Calu3 (cell line): ENCODE data around the gene SLC26A8. TPM values are rescaled to one million over a fixed set of nuclear protein-coding genes. Genes with fewer than 3 reads are reported as not detected.

ENCODE experiments used
- BruUV-seq: library from RNA; stranded (reverse); fragments of 400-500 nt; replicated peaks from 2 replicates; lab custom pipeline; 2021; lab: Mats Ljungman, UMichigan
- CTCF ChIA-PET: fragments of 300-600 bp; sonication (Branson Sonifier 250); formaldehyde crosslinking; loops from one replicate; lab custom pipeline; 2022; ENCODE audit warnings: antibody characterized with exemption; lab: Charles Lee
- DNase-seq: peaks from one replicate; pipeline ENCODE4 v3.0.0; 2022
- H3K27ac Mint-ChIP-seq: one replicate; pipeline ENCODE4 v1.8.0; 2022; ENCODE audit warnings: mixed read lengths; ENCODE audit not compliant: unreplicated experiment
- H3K27me3 Mint-ChIP-seq: one replicate; pipeline ENCODE4 v1.8.0; 2022; ENCODE audit warnings: mixed read lengths; ENCODE audit not compliant: unreplicated experiment
- H3K36me3 Mint-ChIP-seq: one replicate; pipeline ENCODE4 v1.8.0; 2022; ENCODE audit warnings: mild to moderate bottlenecking, moderate library complexity, mixed read lengths; ENCODE audit not compliant: insufficient read depth, unreplicated experiment
- H3K4me1 Mint-ChIP-seq: one replicate; pipeline ENCODE4 v1.8.0; 2022; ENCODE audit warnings: mild to moderate bottlenecking, low read depth, mixed read lengths; ENCODE audit not compliant: unreplicated experiment
- H3K4me3 Mint-ChIP-seq: one replicate; pipeline ENCODE4 v1.8.0; 2022; ENCODE audit warnings: mild to moderate bottlenecking, low read depth, moderate library complexity, mixed read lengths; ENCODE audit not compliant: unreplicated experiment
- H3K9me3 Mint-ChIP-seq: one replicate; pipeline ENCODE4 v1.8.0; 2022; ENCODE audit warnings: low read depth, mixed read lengths; ENCODE audit not compliant: unreplicated experiment
- intact Hi-C: fragments of 100-400 bp; cut with micrococcal nuclease; formaldehyde crosslinking; loops from one replicate; pipeline ENCODE4 v1.10.0; 2022; ENCODE audit not compliant: unreplicated experiment
- total RNA-seq: library from RNA; stranded (reverse); gene quantifications from 2 replicates; pipeline ENCODE4 v1.2.3, GENCODE V29; 2022
- TF ChIP-seq, protein P1 (sequence below): fragments of 200-600 bp; IDR thresholded peaks from one replicate; pipeline ENCODE4 v1.8.0; 2022; ENCODE audit warnings: antibody characterized with exemption; ENCODE audit not compliant: unreplicated experiment

Gene SLC26A8
- total RNA-seq, 1 experiment from 2014 or later = not detected

GRCh38 chr6:36032261-36032660, 7.8 kb upstream of the SLC26A8 start:
- Mint-ChIP-seq H3K4me3 (no peak overlapping the region), H3K27ac (no peak overlapping the region), H3K9me3 (no peaks in the 10 kb centered on the region), H3K36me3 (peaks cover 30% of the 10 kb centered on the region), H3K27me3 (no peaks in the 10 kb centered on the region), H3K4me1 (peaks cover 22% of the 10 kb centered on the region)
- intact Hi-C loops = no loop called here
- DNase-seq = no peak
- BruUV-seq = no TSS peak
- TF ChIP-seq, protein P1, sequence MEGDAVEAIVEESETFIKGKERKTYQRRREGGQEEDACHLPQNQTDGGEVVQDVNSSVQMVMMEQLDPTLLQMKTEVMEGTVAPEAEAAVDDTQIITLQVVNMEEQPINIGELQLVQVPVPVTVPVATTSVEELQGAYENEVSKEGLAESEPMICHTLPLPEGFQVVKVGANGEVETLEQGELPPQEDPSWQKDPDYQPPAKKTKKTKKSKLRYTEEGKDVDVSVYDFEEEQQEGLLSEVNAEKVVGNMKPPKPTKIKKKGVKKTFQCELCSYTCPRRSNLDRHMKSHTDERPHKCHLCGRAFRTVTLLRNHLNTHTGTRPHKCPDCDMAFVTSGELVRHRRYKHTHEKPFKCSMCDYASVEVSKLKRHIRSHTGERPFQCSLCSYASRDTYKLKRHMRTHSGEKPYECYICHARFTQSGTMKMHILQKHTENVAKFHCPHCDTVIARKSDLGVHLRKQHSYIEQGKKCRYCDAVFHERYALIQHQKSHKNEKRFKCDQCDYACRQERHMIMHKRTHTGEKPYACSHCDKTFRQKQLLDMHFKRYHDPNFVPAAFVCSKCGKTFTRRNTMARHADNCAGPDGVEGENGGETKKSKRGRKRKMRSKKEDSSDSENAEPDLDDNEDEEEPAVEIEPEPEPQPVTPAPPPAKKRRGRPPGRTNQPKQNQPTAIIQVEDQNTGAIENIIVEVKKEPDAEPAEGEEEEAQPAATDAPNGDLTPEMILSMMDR = no peak
- CTCF ChIA-PET = interaction anchor here (0.7 kb wide), 1 partner anchor 104 kb away, joined by 3 read pairs; no protein-coding TSS in a partner anchor

- no TSS peak for BruUV-seq
- Mint-ChIP-seq H3K36me3 (peaks cover 34% of the 10 kb centered on the region), H3K9me3 (no peaks in the 10 kb centered on the region), H3K27ac (peak overlapping the region; percentile 78), H3K4me3 (peak overlapping the region; percentile 83), H3K27me3 (no peaks in the 10 kb centered on the region), H3K4me1 (peaks cover 17% of the 10 kb centered on the region)
- TF ChIP-seq, protein P1 = no peak
- CTCF ChIA-PET = interaction anchor here (1.0 to 5.4 kb wide), 6 partner anchors 9 to 273 kb away, joined by 3 to 33 read pairs (median 6); no protein-coding TSS in a partner anchor
- intact Hi-C loops = loop anchor here (5.0 kb wide), 3 partner anchors 38 to 168 kb away; partner anchors contain the start of genes BRPF3 and SRPK1
- no peak for DNase-seq
Measured at GRCh38 chr6:36029464-36029863, 5.0 kb upstream of the SLC26A8 start.

DNA sequence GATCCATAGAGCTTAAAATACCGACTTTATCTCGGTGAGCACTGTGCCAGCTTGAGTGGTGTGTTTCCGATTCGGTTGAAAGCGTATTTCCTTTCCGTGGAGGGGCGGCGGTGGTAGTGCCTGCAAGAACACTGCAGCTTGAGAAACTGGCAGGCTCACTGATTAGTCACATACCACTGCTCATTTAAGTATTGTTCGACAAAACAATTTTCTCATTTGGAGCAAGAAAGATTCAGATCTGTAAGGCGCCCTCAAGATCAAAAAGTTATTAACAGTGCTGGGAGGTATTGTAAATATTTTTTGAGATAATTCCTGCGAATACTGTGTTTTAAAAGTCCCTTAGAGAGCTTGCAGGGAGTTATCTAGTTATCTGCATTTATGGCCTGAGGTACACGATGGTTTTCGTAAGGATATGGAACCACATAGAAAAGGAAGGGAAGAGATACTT, 4.5 kb upstream of the SLC26A8 start:
- peak overlapping the region; percentile 83 for H3K4me3 Mint-ChIP-seq
- TF ChIP-seq, protein P1 = no peak
- peaks cover 17% of the 10 kb centered on the region for H3K4me1 Mint-ChIP-seq
- H3K9me3 Mint-ChIP-seq = no peaks in the 10 kb centered on the region
- peak overlapping the region; percentile 78 for H3K27ac Mint-ChIP-seq
- intact Hi-C loops = loop anchor here (5.0 kb wide), 3 partner anchors 38 to 168 kb away; partner anchors contain the start of genes BRPF3 and SRPK1
- H3K36me3 Mint-ChIP-seq = peaks cover 34% of the 10 kb centered on the region
- CTCF ChIA-PET = interaction anchor here (0.6 to 5.4 kb wide), 11 partner anchors 10 to 677 kb away, joined by 3 to 33 read pairs (median 4); no protein-coding TSS in a partner anchor
- TSS peak; percentile 59 for BruUV-seq
- no peaks in the 10 kb centered on the region for H3K27me3 Mint-ChIP-seq
- DNase-seq = peak; percentile 63

DNA sequence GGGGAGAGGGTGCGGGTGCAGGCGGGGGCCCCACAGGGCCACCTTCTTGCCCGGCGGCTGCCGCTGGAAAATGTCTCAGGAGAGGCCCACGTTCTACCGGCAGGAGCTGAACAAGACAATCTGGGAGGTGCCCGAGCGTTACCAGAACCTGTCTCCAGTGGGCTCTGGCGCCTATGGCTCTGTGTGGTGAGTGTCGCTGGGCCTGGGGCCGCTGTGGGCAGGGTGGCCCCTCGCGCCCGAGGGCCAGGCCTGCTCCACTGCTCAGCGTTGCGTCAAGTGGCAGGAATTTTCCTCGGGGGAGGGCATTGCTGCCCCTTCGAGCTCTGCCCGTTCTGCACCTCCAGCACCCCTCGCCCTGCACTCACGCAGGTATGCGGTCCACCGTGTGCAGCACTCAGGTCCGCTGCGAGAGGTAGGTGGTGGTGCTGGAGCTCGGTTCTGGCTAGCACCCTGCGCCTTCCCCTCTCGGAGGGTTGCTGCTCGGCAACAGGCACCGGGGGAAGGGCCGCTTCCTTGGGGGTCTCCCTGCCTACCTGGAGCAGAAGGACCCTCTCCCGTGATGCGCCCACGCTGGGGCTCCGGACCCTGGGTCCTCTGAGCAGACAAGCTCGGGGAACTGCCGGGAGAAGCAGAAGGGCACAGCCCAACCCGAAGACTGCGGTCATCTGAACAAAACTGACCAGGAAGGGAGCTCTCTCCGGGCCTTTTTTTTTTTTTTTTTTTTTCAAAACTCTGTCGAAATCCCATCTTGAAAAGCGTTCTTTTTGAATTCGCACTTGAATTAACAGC, 3.8 kb upstream of the SLC26A8 start:
- H3K36me3 Mint-ChIP-seq = peaks cover 34% of the 10 kb centered on the region
- H3K27me3 Mint-ChIP-seq = no peaks in the 10 kb centered on the region
- peak; percentile 33 for DNase-seq
- TF ChIP-seq, protein P1 = no peak
- H3K9me3 Mint-ChIP-seq = no peaks in the 10 kb centered on the region
- peaks cover 17% of the 10 kb centered on the region for H3K4me1 Mint-ChIP-seq
- peak overlapping the region; percentile 83 for H3K4me3 Mint-ChIP-seq
- BruUV-seq = no TSS peak
- intact Hi-C loops = loop anchor here (5.0 kb wide), 3 partner anchors 39 to 169 kb away; partner anchors contain the start of genes BRPF3 and SRPK1
- H3K27ac Mint-ChIP-seq = peak overlapping the region; percentile 78
- CTCF ChIA-PET = interaction anchor here (0.6 to 5.4 kb wide), 13 partner anchors 10 to 677 kb away, joined by 3 to 33 read pairs (median 4); no protein-coding TSS in a partner anchor
